Right ventricle myocardium inferior (tissue), 1 donor: ENCODE data around the gene SOX11. TPM values are rescaled to one million over a fixed set of nuclear protein-coding genes. Genes with fewer than 3 reads are reported as not detected.

Experiments
- ATAC-seq: fragments of 200-7000 bp; cut with Tn5 transposase; one replicate; pipeline ENCODE4 v1.9.1; 2020; ENCODE audit warnings: mild to moderate bottlenecking, moderate library complexity
- DNase-seq: peaks from one replicate; pipeline ENCODE4 v3.0.0; 2021; ENCODE audit errors: missing footprints
- intact Hi-C: fragments of 100-400 bp; cut with DNase I; formaldehyde crosslinking; loops from one replicate; pipeline ENCODE4 v1.11.0; 2022
- total RNA-seq: library from RNA; stranded (reverse); fragmentation: NEBNext Ultra II Directional; extraction: Animal tissue kit (Norgen Biotek cat#: 25700); gene quantifications from one replicate; pipeline ENCODE4 v1.2.1, GENCODE V29; 2021
- donor health status: DM: no; HTN: yes; CAD: no; lungs with severe emphysema.

The SOX11 gene
- total RNA-seq, 1 donor from 2014 or later: 1.1 TPM

- intact Hi-C loops: no loop called here
- DNase-seq (no peak), ATAC-seq (no peak)
Observed at GRCh38 chr2:5748391-5748790, 56.2 kb downstream of the SOX11 start.

DNA sequence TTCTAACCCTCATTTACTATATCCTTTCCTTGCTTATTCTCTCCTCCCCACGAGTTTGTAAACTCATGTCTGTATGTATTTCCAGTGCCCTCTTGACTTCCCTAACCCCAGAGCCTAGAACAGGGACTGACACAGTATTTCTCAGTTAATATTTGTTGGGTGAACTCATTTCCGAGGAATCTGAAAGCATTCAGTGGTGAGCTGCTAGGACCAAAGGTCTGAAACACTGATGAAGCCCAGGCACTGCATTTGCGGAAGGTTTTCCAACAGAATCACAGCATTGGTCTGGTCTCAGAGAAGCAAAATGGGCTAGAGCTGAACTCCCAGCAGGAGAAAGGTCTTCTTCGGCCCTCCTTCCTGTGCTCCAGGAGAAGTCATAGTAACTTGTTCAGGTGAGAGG is 56.8 kb downstream of the SOX11 start:
- ATAC-seq: no peak
- intact Hi-C loops: no loop called here
- DNase-seq: no peak

DNA sequence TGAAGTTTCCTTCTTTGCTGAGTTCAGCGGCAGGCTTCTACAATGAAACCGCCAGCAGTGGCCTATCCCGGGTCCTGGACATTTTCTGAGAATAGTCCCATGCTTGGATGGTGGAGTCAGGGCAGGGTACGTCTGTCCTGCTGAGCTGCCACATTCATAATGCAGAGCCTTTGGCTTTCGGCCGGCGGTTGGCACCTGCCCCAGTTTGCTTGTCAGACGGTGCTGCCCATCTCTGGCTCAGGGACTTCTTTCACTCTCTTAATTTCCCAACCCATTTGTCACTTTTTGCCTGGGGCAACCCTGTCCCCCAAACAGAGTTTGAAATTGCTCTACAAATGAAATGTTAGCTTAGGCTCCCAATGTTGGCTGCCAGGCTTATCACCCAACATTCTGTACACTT is 57.2 kb downstream of the SOX11 start:
- ATAC-seq (peak; percentile 83), DNase-seq (peak; percentile 86)
- intact Hi-C loops: no loop called here
